Measurements from ENCODE around the gene SPINK9. TPM values are rescaled to one million over a fixed set of nuclear protein-coding genes. Genes with fewer than 3 reads are reported as not detected.

The SPINK9 gene
- total and polyA plus RNA-seq, 2 experiments from 2014 or later, result not detected

GRCh38 chr5:148376198-148376597 is 40.8 kb downstream of the SPINK9 start:
- H3K27me3 ChIP-seq, result no peaks in the 10 kb centered on the region
- H4K20me1 ChIP-seq (ENCODE audit: insufficient read depth, poor library complexity, severe bottlenecking), result no peaks in the 10 kb centered on the region
- whole genome bisulfite sequencing (ENCODE audit: low lambda C conversion rate, missing lambda C conversion rate), result 78% methylated on average over 4 of the region's 4 CpGs
- no peaks in the 10 kb centered on the region for H3K79me2 ChIP-seq
- H3K27ac ChIP-seq, result no peak overlapping the region
- H3K36me3 ChIP-seq (replicated peaks; ENCODE audit: insufficient read depth, low read depth), result no peaks in the 10 kb centered on the region
- peaks cover 17% of the 10 kb centered on the region for H3K4me1 ChIP-seq (ENCODE audit: insufficient read depth)
- H2AFZ ChIP-seq, result no peak overlapping the region
- no peaks in the 10 kb centered on the region for H3K9me2 ChIP-seq (replicated peaks; ENCODE audit: insufficient read depth)
- TF ChIP-seq CTCF (IDR thresholded peaks at IDR 0.05; ENCODE audit: poor library complexity), result no peak
- TF ChIP-seq EZH2phosphoT487 (IDR thresholded peaks at IDR 0.05; ENCODE audit: low read depth, severe bottlenecking, unreplicated experiment), result no peak
- TF ChIP-seq EZH2 (IDR thresholded peaks at IDR 0.05; ENCODE audit: borderline replicate concordance), result no peak
- H3K4me3 ChIP-seq, result no peak overlapping the region
- H3K4me2 ChIP-seq, result no peak overlapping the region
- no peaks in the 10 kb centered on the region for H3K9me3 ChIP-seq (ENCODE audit: low read depth)
- DNase-seq (ENCODE audit: low spot score), result no peak

- H3K79me2 ChIP-seq, result peaks cover 3% of the 10 kb centered on the region
- peaks cover 4% of the 10 kb centered on the region for H3K4me1 ChIP-seq (ENCODE audit: insufficient read depth)
- H3K4me2 ChIP-seq, result no peak overlapping the region
- no peaks in the 10 kb centered on the region for H3K36me3 ChIP-seq (replicated peaks; ENCODE audit: insufficient read depth, low read depth)
- no peaks in the 10 kb centered on the region for H3K9me2 ChIP-seq (replicated peaks; ENCODE audit: insufficient read depth)
- H4K20me1 ChIP-seq (ENCODE audit: insufficient read depth, poor library complexity, severe bottlenecking), result no peaks in the 10 kb centered on the region
- H3K27ac ChIP-seq, result no peak overlapping the region
- TF ChIP-seq EZH2 (IDR thresholded peaks at IDR 0.05; ENCODE audit: borderline replicate concordance) (no peak), CTCF (IDR thresholded peaks at IDR 0.05; ENCODE audit: poor library complexity) (no peak), EZH2phosphoT487 (IDR thresholded peaks at IDR 0.05; ENCODE audit: low read depth, severe bottlenecking, unreplicated experiment) (no peak)
- 93% methylated on average over 3 of the region's 3 CpGs for WGBS (ENCODE audit: low lambda C conversion rate, missing lambda C conversion rate)
- no peak overlapping the region for H2AFZ ChIP-seq
- H3K4me3 ChIP-seq, result no peak overlapping the region
- H3K27me3 ChIP-seq, result no peaks in the 10 kb centered on the region
- DNase-seq (ENCODE audit: low spot score), result no peak
- H3K9me3 ChIP-seq (ENCODE audit: low read depth), result no peaks in the 10 kb centered on the region
Observed at GRCh38 chr5:148378670-148379069, 43.3 kb downstream of the SPINK9 start.

DNA sequence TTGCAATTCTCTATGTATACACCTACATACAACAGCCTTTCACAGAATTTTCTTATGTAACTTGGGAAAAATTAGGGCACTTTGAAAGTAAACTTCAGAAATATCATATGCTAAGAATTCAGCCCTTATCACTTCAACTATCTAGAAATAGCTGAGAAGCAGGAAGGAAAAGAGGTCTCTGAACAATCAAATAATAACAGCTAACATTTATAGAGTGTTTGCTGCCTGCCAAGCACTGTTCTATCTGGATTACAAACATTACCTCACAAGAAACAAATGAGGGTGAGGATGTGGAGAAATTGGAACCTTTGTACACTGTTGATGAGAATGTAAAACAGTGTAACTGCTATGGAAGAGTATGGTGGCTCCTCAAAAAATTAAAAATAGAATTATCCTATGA is 44.0 kb downstream of the SPINK9 start:
- DNase-seq (ENCODE audit: low spot score), result no peak
- TF ChIP-seq EZH2 (IDR thresholded peaks at IDR 0.05; ENCODE audit: borderline replicate concordance) (no peak), CTCF (IDR thresholded peaks at IDR 0.05; ENCODE audit: poor library complexity) (no peak), EZH2phosphoT487 (IDR thresholded peaks at IDR 0.05; ENCODE audit: low read depth, severe bottlenecking, unreplicated experiment) (no peak)
- Histone ChIP-seq H3K4me1 (ENCODE audit: insufficient read depth) (peaks cover 2% of the 10 kb centered on the region), H3K27me3 (no peaks in the 10 kb centered on the region), H4K20me1 (ENCODE audit: insufficient read depth, poor library complexity, severe bottlenecking) (no peaks in the 10 kb centered on the region), H2AFZ (no peak overlapping the region), H3K79me2 (peaks cover 7% of the 10 kb centered on the region), H3K4me3 (no peak overlapping the region), H3K4me2 (no peak overlapping the region), H3K36me3 (replicated peaks; ENCODE audit: insufficient read depth, low read depth) (no peaks in the 10 kb centered on the region), H3K9me3 (ENCODE audit: low read depth) (no peaks in the 10 kb centered on the region), H3K9me2 (replicated peaks; ENCODE audit: insufficient read depth) (no peaks in the 10 kb centered on the region), H3K27ac (no peak overlapping the region)

DNA sequence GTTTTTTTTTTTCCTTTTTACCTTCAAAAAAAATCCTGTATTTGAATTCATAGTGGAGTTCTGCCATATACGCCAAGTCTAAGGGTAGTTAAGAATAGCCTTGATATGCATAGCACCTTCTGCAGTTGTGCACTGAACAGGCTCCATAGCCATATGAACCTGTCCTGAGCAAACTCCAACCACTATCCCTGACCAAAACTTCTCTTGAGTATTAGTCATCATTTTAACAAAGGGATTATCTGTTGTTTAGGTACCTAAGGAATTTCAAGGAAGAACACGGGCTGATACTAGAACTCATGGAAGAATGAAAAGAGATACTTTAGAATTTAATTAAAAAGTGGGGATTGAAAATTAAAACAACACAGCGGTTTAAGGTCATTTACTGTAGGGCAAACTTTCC is 46.5 kb downstream of the SPINK9 start:
- no peak for DNase-seq (ENCODE audit: low spot score)
- Histone ChIP-seq H3K4me3 (no peak overlapping the region), H3K4me1 (ENCODE audit: insufficient read depth) (peaks cover 19% of the 10 kb centered on the region), H3K79me2 (peaks cover 32% of the 10 kb centered on the region), H2AFZ (no peak overlapping the region), H3K27me3 (no peaks in the 10 kb centered on the region), H3K9me3 (ENCODE audit: low read depth) (no peaks in the 10 kb centered on the region), H4K20me1 (ENCODE audit: insufficient read depth, poor library complexity, severe bottlenecking) (peaks cover 18% of the 10 kb centered on the region), H3K36me3 (replicated peaks; ENCODE audit: insufficient read depth, low read depth) (no peaks in the 10 kb centered on the region), H3K9me2 (replicated peaks; ENCODE audit: insufficient read depth) (no peaks in the 10 kb centered on the region), H3K4me2 (peak overlapping the region; percentile 72), H3K27ac (no peak overlapping the region)
- TF ChIP-seq CTCF (IDR thresholded peaks at IDR 0.05; ENCODE audit: poor library complexity) (no peak), EZH2phosphoT487 (IDR thresholded peaks at IDR 0.05; ENCODE audit: low read depth, severe bottlenecking, unreplicated experiment) (no peak), EZH2 (IDR thresholded peaks at IDR 0.05; ENCODE audit: borderline replicate concordance) (no peak)
- 90% methylated on average over 3 of the region's 3 CpGs for WGBS (ENCODE audit: low lambda C conversion rate, missing lambda C conversion rate)

Measured in hepatocyte (in vitro differentiated cells).